Heart left ventricle (tissue), 13 donors: ENCODE measurements around the gene SRRM4.

Experiments used
- POLR2A ChIP-seq, 2 donors: fragments of 450-650 bp; IDR thresholded peaks; one replicate each; pipeline ENCODE4 v1.6.1; 2017; ENCODE audit warnings: antibody characterized with exemption in 2 of 2, mild to moderate bottlenecking in 2 of 2, moderate library complexity in 2 of 2
- TF ChIP-seq, protein P1 (sequence below), 12 donors: fragments of 200-600 bp; sonication (generic) in 4 of 12; IDR thresholded peaks; one replicate each; pipeline versions ENCODE4 v1.5.0 to v1.8.0; 2018 to 2022; ENCODE audit warnings: antibody characterized with exemption in 12 of 12, mild to moderate bottlenecking in 5 of 12
- donor health status: ischemic (EF 13 %, LVEDD 7.1; RV severe dilation, severe dysfunction).
- donor health status: DM: no; HTN: yes; CAD: no.
- donor health status: DM: no; HTN: no; CAD: no.
- donor health status: ischemic (EF 25% LVEDD 6.9; RV normal size, moderate dysfunction).
- donor health status: ischemic (EF 25% LVEDD 5.7; RV mildly dilated, moderate dysfunction).
- donor health status: ischemic (EF 35%, LVEDD 5.7; RV mildly dilated, moderate dysfunction).
- donor health status: nonischemic (EF 11% LVEDD 7.7; RV severe dilation, severe dysfunction).
- donor health status: DM: yes; HTN: yes; CAD: no.
- donor health status: PGD.
- donor health status: ischemic (EF 29% LVEDD 5.4; RV normal size, mild dysfunction).
- donor health status: nonischemic (EF 23%, LVEDD 6.1; RV moderate dilation, normal function).

DNA sequence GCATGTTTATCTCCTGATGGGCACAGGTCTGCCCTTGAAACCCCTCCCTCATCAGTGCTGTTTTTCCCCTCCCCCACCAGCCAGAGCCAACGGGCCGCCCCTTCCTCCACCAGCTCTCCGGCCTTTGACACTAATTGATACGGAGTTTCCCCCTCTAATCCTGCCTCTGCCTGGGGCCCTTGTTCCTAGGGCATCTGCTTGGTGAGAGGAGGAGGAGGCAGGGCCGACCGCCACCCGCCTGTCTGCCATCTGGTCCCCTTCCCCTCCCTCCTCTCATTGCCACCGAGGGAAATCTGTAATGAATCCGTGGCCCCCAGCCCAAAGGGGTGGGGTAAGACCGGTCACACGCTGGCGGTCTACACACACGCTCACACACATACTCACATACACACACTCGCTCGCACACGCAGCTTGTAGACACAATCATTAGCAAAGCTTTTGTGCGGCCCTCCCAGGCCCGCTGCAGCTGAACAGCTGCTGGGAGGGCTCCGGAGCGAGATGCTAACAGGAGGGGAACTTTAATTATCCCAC is 27.4 kb downstream of the SRRM4 start:
- TF ChIP-seq, protein P1, sequence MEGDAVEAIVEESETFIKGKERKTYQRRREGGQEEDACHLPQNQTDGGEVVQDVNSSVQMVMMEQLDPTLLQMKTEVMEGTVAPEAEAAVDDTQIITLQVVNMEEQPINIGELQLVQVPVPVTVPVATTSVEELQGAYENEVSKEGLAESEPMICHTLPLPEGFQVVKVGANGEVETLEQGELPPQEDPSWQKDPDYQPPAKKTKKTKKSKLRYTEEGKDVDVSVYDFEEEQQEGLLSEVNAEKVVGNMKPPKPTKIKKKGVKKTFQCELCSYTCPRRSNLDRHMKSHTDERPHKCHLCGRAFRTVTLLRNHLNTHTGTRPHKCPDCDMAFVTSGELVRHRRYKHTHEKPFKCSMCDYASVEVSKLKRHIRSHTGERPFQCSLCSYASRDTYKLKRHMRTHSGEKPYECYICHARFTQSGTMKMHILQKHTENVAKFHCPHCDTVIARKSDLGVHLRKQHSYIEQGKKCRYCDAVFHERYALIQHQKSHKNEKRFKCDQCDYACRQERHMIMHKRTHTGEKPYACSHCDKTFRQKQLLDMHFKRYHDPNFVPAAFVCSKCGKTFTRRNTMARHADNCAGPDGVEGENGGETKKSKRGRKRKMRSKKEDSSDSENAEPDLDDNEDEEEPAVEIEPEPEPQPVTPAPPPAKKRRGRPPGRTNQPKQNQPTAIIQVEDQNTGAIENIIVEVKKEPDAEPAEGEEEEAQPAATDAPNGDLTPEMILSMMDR (IDR thresholded peaks at IDR 0.05), result no peak
- TF ChIP-seq POLR2A (IDR thresholded peaks at IDR 0.05), result no peak
